Fibroblast of lung (primary cell): ENCODE measurements around the gene PTPN14. TPM values are rescaled to one million over a fixed set of nuclear protein-coding genes. Genes with fewer than 3 reads are reported as not detected.

ENCODE experiments used
- polyA plus RNA-seq, 2 donors: library from polyadenylated mRNA; depleted of rRNA in 1 of 2; stranded (reverse) in 1 of 2; unstranded in 1 of 2; fragments of >200 nt; gene quantifications; 2 replicates each; pipeline ENCODE4 v1.2.1, GENCODE V29; 2011 to 2012; ENCODE audit warnings: missing spikeins in 1 of 2
- total RNA-seq: library from RNA; depleted of rRNA; stranded (reverse); fragments of >200 nt; gene quantifications from 2 replicates; pipeline ENCODE4 v1.2.1, GENCODE V29; 2014

Gene PTPN14
- total and polyA plus RNA-seq, 2 donors (not counting 1 experiment from before 2014, with no cell fraction given): 38.7 to 56.1 TPM

Other genes with a start within 250 kb of the PTPN14 start
- 2.3 and 13.2 TPM in 2 replicates for gene CENPF, start 51.6 kb upstream of the PTPN14 start, total RNA-seq
- 12.0 and 41.1 TPM in 2 replicates for gene CENPF, start 51.6 kb upstream of the PTPN14 start, polyA plus RNA-seq